ENCODE measurements around the gene HTT. TPM values are rescaled to one million over a fixed set of nuclear protein-coding genes. Genes with fewer than 3 reads are reported as not detected.

The HTT gene
- total and polyA plus RNA-seq, 2 of the 13 experiments (the other 11 are each of a cell fraction or from before 2014, with no cell fraction given) = 17.5 to 19.5 TPM

DNA sequence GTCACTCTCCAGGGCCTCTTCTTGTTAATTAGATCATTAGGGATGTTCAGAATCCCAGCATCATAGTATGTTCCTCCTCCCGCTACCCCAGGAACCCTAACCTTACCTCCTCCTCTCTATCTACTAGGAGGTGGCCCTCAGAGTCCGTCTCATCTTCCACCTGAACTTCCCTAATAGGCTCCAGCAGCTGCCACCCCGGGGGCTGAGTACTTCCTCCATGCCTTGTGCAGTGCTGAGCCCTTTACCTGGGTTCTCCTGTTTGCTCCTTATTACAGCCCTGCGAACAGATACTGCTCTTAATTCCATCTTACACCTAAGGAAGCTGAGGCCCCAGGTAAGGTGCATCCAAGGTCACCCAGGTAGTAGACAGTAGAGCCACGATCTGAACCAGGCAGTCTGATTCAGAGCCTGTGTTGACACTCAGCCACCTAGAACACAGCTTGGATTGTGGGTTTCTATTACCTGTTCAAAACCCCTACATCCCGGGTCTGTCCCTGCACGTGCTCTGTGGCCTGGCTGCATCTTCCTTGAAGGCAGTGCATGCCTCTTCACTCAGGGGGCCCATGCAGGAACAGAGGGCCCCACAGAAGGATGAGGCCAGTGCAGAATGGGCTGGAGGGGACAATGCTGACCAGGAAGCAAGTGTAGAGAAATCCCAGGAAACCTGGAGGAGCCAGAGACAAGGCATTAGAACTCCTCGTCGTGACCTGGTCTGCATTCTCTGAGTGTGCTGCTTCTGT lies 123.1 kb downstream of the HTT start:
- ChIA-PET CTCF (ENCODE audit: low intra/inter-chr PET ratio, low total read pairs) (no interaction called here), POLR2A (no interaction called here)
- 90% methylated on average over 8 of the region's 9 CpGs for WGBS (ENCODE audit: low lambda C conversion rate)
- TF ChIP-seq ZNF326 (CRISPR knock-in tag; IDR thresholded peaks at IDR 0.05; ENCODE audit: borderline replicate concordance) (no peak), KDM5A (IDR thresholded peaks at IDR 0.05; ENCODE audit: borderline replicate concordance, low read length) (no peak), NFYB (CRISPR knock-in tag; IDR thresholded peaks at IDR 0.05) (no peak), RXRB (CRISPR knock-in tag; IDR thresholded peaks at IDR 0.05; ENCODE audit: borderline replicate concordance) (no peak), FOXK2 (IDR thresholded peaks at IDR 0.05) (no peak), SMARCE1 (IDR thresholded peaks at IDR 0.05; ENCODE audit: borderline replicate concordance) (no peak), ZNF3 (CRISPR knock-in tag; IDR thresholded peaks at IDR 0.05) (no peak), MZF1 (CRISPR knock-in tag; IDR thresholded peaks at IDR 0.05; ENCODE audit: borderline replicate concordance) (no peak), ZNF776 (CRISPR knock-in tag; IDR thresholded peaks at IDR 0.05) (no peak), DR1 (CRISPR knock-in tag; IDR thresholded peaks at IDR 0.05) (no peak), ELF4 (CRISPR knock-in tag; IDR thresholded peaks at IDR 0.05; ENCODE audit: borderline replicate concordance) (no peak)
- TF ChIP-seq, protein P1, sequence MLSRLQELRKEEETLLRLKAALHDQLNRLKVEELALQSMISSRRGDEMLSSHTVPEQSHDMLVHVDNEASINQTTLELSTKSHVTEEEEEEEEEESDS (CRISPR knock-in tag; IDR thresholded peaks at IDR 0.05; ENCODE audit: borderline replicate concordance) = no peak
- TF ChIP-seq, protein P2, sequence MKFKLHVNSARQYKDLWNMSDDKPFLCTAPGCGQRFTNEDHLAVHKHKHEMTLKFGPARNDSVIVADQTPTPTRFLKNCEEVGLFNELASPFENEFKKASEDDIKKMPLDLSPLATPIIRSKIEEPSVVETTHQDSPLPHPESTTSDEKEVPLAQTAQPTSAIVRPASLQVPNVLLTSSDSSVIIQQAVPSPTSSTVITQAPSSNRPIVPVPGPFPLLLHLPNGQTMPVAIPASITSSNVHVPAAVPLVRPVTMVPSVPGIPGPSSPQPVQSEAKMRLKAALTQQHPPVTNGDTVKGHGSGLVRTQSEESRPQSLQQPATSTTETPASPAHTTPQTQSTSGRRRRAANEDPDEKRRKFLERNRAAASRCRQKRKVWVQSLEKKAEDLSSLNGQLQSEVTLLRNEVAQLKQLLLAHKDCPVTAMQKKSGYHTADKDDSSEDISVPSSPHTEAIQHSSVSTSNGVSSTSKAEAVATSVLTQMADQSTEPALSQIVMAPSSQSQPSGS (CRISPR knock-in tag; IDR thresholded peaks at IDR 0.05) = no peak
- intact Hi-C loops (cut with micrococcal nuclease; ENCODE audit: unreplicated experiment) = no loop called here
- DNase-seq (ENCODE audit: low spot score) (no peak), FAIRE-seq (no peak), ATAC-seq (no peak)
- H3K79me2 ChIP-seq (ENCODE audit: insufficient read depth, low read length) = no peaks in the 10 kb centered on the region
- BruUV-seq (replicated peaks) = no TSS peak
- H2AFZ ChIP-seq (ENCODE audit: low read length) = no peak overlapping the region
- H3K4me2 ChIP-seq (ENCODE audit: low read depth, low read length) = no peak overlapping the region
- peaks cover 22% of the 10 kb centered on the region for H3K4me1 ChIP-seq (ENCODE audit: insufficient read depth, low read length)
- no peaks in the 10 kb centered on the region for H3K9me3 ChIP-seq (ENCODE audit: low read length)
- H3K9ac ChIP-seq (ENCODE audit: insufficient read depth, low read depth, low read length) = no peak overlapping the region
- H3K27me3 ChIP-seq (ENCODE audit: control insufficient read depth in 1 of 2, insufficient read depth in 2 of 2, low read length in 2 of 2) = no peaks in the 10 kb centered on the region
- H3K27ac ChIP-seq (ENCODE audit: extremely low read length, insufficient read depth, low read length) = no peak overlapping the region
- no peak overlapping the region for H3K4me3 ChIP-seq (replicated peaks in 1 of 3; ENCODE audit: insufficient read depth in 1 of 3, low read depth in 2 of 3, low read length in 3 of 3)
- peaks cover 22 to 67% of the 10 kb centered on the region in 2 experiments; a peak in 4 of 5 replicates for H3K36me3 ChIP-seq (replicated peaks in 1 of 2; ENCODE audit: control insufficient read depth in 1 of 2, insufficient read depth in 2 of 2, low read length in 2 of 2)
- H4K20me1 ChIP-seq (ENCODE audit: insufficient read depth, low read length) = no peaks in the 10 kb centered on the region
- in situ Hi-C loops (cut with HindIII; ENCODE audit: extremely low pct_ligation_motif_present, low pct_unique_long_range_greater_than_20kb) = no loop called here

Data from HepG2 (cell line).